Breast epithelium (tissue), 3 donors: ENCODE measurements around the gene MAP3K8.

Experiments used
- POLR2A ChIP-seq: fragments of 450-650 bp; IDR thresholded peaks from one replicate; pipeline ENCODE4 v1.6.1; 2016; ENCODE audit warnings: antibody characterized with exemption, mild to moderate bottlenecking, moderate library complexity
- TF ChIP-seq, protein P1 (sequence below), 3 donors: fragments of 450-650 bp; IDR thresholded peaks; one replicate each; pipeline ENCODE4 v1.5.1; 2016 to 2017; ENCODE audit warnings: antibody characterized with exemption in 3 of 3, mild to moderate bottlenecking in 3 of 3, moderate library complexity in 3 of 3

DNA sequence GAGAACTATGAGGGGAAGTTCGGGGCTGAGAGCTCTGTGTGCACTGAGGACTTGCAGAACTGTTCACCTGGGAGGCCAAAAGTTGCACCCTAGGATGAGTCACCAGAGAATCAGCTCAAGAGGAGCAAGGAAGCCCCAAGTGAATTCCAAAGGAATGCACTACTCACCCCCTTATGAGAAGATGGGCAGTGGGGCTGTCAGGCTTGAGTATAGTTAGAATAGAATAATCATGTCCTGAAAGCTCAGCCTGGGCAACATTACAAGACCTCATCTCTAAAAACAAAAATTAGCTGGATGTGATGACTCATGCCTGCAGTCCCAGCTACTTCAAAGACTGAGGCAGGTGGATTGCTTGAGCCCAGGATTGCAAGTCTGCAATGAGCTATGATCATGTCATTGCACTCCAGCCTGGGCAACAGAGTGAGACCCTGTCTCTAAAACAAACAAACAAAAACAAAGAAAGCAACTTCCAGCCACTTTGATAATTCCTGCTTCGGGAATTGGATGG lies 30.0 kb downstream of the MAP3K8 start:
- TF ChIP-seq, protein P1, sequence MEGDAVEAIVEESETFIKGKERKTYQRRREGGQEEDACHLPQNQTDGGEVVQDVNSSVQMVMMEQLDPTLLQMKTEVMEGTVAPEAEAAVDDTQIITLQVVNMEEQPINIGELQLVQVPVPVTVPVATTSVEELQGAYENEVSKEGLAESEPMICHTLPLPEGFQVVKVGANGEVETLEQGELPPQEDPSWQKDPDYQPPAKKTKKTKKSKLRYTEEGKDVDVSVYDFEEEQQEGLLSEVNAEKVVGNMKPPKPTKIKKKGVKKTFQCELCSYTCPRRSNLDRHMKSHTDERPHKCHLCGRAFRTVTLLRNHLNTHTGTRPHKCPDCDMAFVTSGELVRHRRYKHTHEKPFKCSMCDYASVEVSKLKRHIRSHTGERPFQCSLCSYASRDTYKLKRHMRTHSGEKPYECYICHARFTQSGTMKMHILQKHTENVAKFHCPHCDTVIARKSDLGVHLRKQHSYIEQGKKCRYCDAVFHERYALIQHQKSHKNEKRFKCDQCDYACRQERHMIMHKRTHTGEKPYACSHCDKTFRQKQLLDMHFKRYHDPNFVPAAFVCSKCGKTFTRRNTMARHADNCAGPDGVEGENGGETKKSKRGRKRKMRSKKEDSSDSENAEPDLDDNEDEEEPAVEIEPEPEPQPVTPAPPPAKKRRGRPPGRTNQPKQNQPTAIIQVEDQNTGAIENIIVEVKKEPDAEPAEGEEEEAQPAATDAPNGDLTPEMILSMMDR (IDR thresholded peaks at IDR 0.05), result no peak
- TF ChIP-seq POLR2A, result no peak
